GM23338 (cell line): ENCODE results near the gene SH3BP4.

Experiments
- CTCF ChIP-seq, 2 experiments: fragments of 200-600 bp in 1 of 2; sonication (generic) in 1 of 2; conservative IDR thresholded peaks; 2 replicates each; pipeline versions ENCODE4 v1.5.1 to v1.6.1; 2016 to 2017; ENCODE audit warnings: antibody characterized with exemption in 2 of 2, low read depth in 2 of 2, mild to moderate bottlenecking in 2 of 2, moderate library complexity in 1 of 2
- EZH2 ChIP-seq: fragments of 200-600 bp; sonication (generic); IDR thresholded peaks from one replicate; pipeline ENCODE4 v1.8.0; 2017; ENCODE audit warnings: antibody characterized with exemption, mild to moderate bottlenecking, low read depth; ENCODE audit not compliant: unreplicated experiment

- TF ChIP-seq CTCF (conservative IDR thresholded peaks at IDR 0.05; ENCODE audit: low read depth in 2 of 2) (no peak), EZH2 (no peak)
These were observed 14.5 kb downstream of the SH3BP4 start for GRCh38 chr2:234966340-234966739.
